GM11168 (cell line): Measurements from ENCODE around the gene NUDT4.
"Not testable (repeated sequence)": the region's sequence is repeated elsewhere in the genome, so short reads cannot be mapped to it uniquely, and the experiment has no call there.

Experiments
- in situ Hi-C: fragments of 300-500 bp; cut with MboI; formaldehyde crosslinking; loops from one replicate; pipeline ENCODE4 v1.12.0; 2022; ENCODE audit warnings: low sequenced_read_pairs; ENCODE audit not compliant: unreplicated experiment

The NUDT4 gene

GRCh38 chr12:93419388-93420034, 41.8 kb downstream of the NUDT4 start:
- in situ Hi-C loops, result loop anchor here (10.0 kb wide), 1 partner anchor 635 kb away; no protein-coding TSS in a partner anchor

- in situ Hi-C loops, result no loop called here
Observed at GRCh38 chr12:93422050-93422449, 44.3 kb downstream of the NUDT4 start.

DNA sequence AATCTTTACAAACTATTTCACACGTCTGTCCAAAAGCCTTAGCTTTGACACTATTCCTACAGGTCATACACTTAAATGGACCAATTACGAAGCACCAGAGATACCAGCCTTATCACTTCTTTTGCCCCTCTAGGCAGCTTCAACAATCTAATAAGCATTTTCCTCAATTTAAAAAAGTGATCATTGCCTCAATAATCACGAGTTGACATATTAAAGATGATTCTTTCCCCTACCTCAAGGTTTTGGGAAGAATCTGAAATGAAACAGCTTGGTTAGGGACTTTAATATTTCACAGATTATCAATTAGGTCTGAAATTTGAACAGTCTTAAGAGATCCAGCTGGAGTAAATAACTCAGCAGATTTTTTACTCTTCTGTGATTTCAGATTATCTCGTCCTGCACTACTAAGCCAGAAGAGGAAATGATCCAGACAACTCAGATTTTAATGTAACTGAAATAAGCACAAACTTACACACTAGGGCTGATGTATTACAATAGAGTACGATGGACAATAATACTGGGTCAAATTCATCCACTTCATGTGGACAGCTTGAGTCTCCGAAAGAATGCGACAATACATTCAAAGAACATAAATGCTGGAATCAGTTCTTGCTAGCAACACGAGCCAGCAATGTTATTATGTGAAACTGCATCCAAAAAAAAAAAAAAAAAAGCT, 48.1 kb downstream of the NUDT4 start:
- in situ Hi-C loops, result no loop called here

GRCh38 chr12:93426412-93426805, 48.7 kb downstream of the NUDT4 start:
- in situ Hi-C loops, result no loop called here

DNA sequence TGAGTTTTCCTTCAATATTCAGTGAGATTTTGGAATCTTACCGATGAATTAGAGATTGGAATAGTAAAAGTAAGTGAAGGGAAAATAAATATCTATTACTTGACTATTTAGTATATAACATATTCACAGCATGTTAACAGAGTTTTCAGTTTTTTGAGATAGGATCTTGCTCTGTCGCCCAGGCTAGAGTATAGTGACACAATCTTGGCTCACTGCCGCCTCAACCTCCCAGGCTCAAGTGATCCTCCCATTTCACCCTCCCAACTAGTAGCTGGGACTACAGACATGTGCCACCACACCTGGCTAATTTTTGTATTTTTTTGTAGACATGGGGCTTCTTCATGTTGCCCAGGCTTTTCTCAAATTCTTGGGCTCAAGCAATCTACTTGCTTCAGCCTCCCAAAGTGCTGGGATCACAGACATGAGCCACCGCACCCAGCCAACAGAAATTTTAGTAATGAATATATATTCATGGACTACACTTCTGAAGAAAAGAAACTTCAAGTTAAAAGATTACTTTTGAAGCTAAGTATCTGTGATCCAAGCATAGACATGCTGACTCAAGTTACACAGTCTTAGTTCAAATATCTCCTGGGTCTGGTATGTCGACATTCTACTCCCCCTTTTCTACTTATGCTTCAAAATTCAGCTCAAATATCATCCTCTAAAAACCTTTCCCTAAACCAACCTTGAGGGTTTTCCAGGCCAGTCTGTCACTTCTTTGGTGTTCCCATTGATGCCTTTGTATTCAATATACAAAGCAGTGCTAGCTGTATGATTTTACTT, 50.2 kb downstream of the NUDT4 start:
- in situ Hi-C loops, result no loop called here

DNA sequence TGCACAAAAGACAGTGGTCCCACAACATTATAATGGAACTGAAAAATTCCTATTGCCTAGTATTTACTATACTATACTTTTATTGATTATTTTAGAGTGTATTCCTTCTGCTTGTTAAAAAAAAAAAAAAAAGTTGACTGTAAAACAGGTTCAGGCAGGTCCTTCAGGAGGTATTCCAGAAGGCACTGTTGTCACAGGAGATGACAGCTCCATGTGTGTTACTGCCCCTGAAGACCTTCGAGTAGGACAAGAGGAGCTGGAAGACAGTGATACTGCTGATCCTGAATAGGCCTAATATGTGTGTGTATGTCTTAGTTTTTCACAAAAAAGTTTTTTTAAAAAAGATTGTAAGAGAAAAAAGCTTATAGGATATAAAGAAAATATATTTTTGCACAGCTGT, 51.7 kb downstream of the NUDT4 start:
- in situ Hi-C loops, result no loop called here

GRCh38 chr12:93429852-93430251, 52.1 kb downstream of the NUDT4 start:
- in situ Hi-C loops, result no loop called here

DNA sequence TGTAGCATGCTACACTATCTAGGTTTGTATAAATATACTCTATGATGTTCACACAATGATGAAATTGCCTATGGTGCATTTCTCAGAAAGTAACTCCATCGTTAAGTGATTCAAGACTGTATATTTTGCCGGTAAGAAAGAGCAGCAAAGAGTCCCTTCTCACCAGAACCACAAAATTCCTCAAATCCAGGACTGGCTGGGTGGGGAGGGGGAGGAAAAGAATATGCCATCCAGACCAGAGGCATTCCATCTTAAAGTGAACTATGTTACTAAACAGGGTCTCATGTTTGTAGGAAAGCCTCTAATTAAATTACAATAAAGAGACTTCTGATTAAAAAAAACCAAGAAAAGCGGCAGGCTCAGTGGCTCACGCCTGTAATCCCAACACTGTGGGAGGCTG, 52.6 kb downstream of the NUDT4 start:
- in situ Hi-C loops, result no loop called here

DNA sequence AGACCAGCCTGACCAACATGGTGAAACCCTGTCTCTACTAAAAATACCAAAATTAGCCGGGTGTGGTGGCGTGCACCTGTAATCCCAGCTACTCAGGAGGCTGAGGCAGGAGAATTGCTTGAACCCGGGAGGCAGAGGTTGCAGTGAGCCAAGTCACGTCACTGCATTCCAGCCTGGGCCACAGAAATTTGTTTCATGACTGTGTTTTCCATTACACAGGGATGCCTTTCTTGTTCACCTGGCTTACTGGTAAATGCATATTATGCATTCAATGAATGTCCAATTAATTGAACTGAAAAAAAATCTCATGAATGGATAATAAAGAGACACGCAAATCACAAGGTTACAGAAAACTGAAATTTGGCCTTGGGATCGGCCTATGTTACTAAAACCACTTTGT, 54.3 kb downstream of the NUDT4 start:
- in situ Hi-C loops, result not testable (repeated sequence)

GRCh38 chr12:93434256-93434865, 56.6 kb downstream of the NUDT4 start:
- in situ Hi-C loops, result no loop called here

DNA sequence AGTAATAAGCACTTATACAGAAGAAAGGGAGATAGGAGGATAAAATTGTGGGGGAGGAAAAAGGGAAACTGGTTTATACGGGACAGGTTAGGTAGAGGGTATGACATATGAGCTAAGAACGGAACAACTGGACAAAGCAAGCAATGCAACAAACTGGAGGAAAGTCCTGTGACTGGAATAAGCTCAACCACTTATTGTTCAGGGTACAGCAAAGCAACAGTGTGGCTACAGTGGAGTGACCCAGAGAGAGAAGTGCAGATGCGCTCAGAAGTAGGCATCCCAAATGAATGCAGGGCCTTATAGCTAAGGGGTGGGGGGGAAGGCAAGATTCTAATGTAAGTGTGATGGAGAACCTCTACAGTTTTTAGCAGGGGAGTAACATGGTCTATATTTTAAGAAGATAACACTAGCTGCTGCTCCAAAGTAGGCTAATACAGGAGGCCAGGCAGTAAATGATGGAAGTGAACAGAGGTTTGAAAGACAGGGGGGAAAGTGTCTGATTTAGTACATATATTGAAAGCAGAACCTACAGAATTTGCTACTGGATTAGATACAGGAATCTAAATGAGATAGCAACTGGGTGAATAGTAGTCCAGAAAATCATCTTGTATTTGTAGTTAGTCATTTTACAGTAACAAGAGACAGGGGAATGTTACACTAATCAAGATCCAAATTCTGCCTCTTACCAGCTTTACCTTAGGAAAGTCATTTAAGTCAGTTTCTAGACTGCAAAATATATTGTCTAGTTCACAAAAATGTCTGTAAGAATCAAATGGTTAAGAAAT, 60.7 kb downstream of the NUDT4 start:
- in situ Hi-C loops, result no loop called here

- in situ Hi-C loops, result no loop called here
Observed at GRCh38 chr12:93440043-93440835, 62.5 kb downstream of the NUDT4 start.

- in situ Hi-C loops, result no loop called here
Observed at GRCh38 chr12:93441081-93441616, 63.4 kb downstream of the NUDT4 start.

DNA sequence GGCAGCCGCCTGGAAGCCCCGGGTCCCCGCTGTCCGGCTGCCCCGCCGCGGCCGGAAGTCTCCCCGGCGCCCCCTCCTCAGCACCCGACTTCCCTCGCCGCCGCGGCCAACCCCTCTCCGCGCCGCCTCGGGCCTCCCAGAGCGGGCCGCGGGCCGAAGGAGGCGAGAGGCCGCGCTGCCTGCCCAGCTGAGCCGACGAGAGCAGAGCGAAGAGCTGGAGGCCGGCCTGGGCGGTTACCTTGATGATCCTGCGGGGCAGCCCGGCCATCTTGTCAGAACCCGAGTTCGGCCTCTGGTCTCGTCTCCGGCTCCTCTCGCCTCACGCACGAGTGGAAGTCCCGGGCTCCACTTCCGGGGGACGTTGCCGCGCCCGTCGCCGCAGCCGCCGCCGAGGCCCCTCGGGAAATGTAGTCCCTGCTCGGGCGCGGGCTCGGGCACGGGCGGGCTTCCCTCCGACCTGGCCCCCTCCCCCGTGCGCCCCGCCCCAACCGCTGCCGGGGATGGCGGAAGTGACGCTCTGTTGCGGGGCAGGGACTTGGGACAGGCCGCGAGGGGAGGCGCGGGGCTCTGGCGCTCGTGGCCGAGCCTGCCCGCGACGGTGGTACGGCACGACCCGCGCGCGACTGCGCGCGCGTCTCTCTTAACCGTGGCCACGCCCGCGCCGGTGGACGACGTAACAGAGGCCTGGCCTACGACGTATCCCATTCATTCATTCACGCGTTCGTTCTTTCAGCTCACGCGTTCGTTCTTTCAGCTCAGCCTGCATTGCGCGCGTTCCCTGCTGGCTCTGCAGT, 64.1 kb downstream of the NUDT4 start, which contains the start of gene UBE2N:
Gene UBE2N (minus strand): TSS at position 331 of the 794 bp plus-strand sequence. CDS start 63 bp downstream, at position 268.
- in situ Hi-C loops, result no loop called here

DNA sequence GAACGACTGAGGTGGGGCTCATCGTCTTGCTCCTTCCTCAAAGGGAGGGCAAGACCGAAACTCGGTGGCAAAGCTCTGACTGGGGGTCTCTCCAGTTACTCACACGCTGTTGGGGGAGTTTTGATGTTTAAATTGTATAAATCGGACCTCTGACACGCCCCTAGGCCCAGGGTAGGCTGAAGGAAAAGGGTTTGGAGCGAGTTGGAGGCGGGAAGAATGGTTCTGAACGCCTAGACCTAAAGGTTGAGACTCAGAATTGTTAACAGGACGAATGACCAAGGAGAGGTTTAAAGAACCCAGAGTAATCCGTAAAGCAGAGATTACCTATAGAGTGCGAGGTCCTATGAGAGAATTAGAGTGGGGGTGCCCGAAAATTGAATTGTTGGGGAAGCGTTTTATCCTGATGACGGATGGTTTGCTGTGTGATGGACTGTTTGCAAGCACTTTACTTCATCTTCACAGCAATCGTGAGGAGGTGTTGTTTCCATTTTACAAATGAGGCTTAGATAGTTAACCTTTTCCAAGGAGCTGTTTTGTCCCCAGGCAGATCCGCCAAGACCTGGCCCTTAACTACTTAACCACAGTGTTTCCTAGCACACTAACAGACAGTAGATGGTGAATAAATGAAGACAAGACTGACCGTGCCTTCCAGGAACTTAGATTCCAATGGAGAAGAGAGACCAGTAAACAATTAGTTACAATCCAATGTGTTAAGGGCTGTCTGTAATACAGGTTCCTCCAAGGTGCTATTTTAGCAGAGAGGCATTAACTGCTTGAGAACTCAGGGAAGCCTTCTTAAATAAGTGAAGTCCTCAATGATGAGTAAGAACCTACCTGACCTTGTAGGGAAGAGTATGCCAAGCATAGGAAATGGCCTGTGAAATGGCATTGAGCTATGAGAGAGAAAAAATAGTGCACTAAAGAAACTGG, 65.0 kb downstream of the NUDT4 start:
- in situ Hi-C loops, result no loop called here

DNA sequence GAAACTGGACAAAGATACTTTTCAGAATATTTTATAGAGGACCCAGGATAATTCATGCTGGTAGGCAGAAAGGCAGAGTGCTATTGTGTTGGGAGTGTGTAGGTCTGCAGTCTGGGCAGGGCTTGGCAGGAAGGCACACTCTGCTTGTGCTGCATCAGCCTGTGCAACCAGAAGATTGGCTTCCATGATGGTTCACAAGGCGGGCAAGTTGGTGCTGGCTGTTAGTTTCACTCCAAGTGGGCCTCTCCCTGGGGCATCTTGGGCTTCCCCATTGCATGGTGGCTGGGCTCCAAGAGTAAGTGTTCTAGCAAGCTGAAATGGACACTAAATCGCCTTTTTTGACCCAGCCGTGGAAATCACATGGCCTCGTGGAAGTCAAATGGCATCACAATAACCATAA, 65.9 kb downstream of the NUDT4 start:
- in situ Hi-C loops, result no loop called here
